NB4 (cell line): ENCODE results near the gene MAPRE2.

Experiments
- CTCF ChIP-seq: IDR thresholded peaks from one replicate; pipeline ENCODE4 v1.5.1; 2012; ENCODE audit warnings: low read depth, low read length
- POLR2A ChIP-seq: IDR thresholded peaks from 2 replicates; pipeline ENCODE4 v1.6.1; 2011; ENCODE audit warnings: mild to moderate bottlenecking; ENCODE audit not compliant: insufficient read length; ENCODE audit errors: extremely low read depth

GRCh38 chr18:35159782-35160181 lies 118.6 kb downstream of the MAPRE2 start:
- TF ChIP-seq CTCF: no peak
- TF ChIP-seq POLR2A: no peak
